ENCODE data around the gene MBD3.

- no peak for TF ChIP-seq EZH2phosphoT487 (IDR thresholded peaks at IDR 0.05; ENCODE audit: insufficient read depth, low read depth)
- TF ChIP-seq EZH2 (IDR thresholded peaks at IDR 0.05; ENCODE audit: insufficient read depth, poor library complexity, severe bottlenecking): no peak
Observed at GRCh38 chr19:1532003-1532402, 60.7 kb downstream of the MBD3 start.

Measured in GM23248 (cell line).